ENCODE data around the gene SPRING1.

SPRING1 gene

GRCh38 chr12:116735951-116736599, 1.8 kb downstream of the SPRING1 start:
- H3K27ac Mint-ChIP-seq = peak overlapping the region in 1 of 3 experiments; percentile 26
- no peaks in the 10 kb centered on the region for H3K27me3 Mint-ChIP-seq (ENCODE audit: low read depth)
- peaks cover 25% of the 10 kb centered on the region for H3K4me1 Mint-ChIP-seq
- peak overlapping the region; percentile 95 to 99 (median 96) for H3K4me3 Mint-ChIP-seq
- no peaks in the 10 kb centered on the region for H3K9me3 Mint-ChIP-seq
- peaks cover 21% of the 10 kb centered on the region for H3K36me3 Mint-ChIP-seq (ENCODE audit: low read depth)
- no peak for TF ChIP-seq CTCF (IDR thresholded peaks at IDR 0.05; ENCODE audit: unreplicated experiment in 3 of 3)

- H3K27ac Mint-ChIP-seq = no peak overlapping the region
- no peaks in the 10 kb centered on the region for H3K9me3 Mint-ChIP-seq
- peaks cover 21% of the 10 kb centered on the region for H3K36me3 Mint-ChIP-seq (ENCODE audit: low read depth)
- peaks cover 25% of the 10 kb centered on the region for H3K4me1 Mint-ChIP-seq
- peak overlapping the region; percentile 76 to 99 (median 78) for H3K4me3 Mint-ChIP-seq
- no peak for TF ChIP-seq CTCF (IDR thresholded peaks at IDR 0.05; ENCODE audit: unreplicated experiment in 3 of 3)
- H3K27me3 Mint-ChIP-seq (ENCODE audit: low read depth) = no peaks in the 10 kb centered on the region
Observed at GRCh38 chr12:116735084-116735483, 2.8 kb downstream of the SPRING1 start.

GRCh38 chr12:116734156-116734768, 3.6 kb downstream of the SPRING1 start:
- Mint-ChIP-seq H3K36me3 (ENCODE audit: low read depth) (peaks cover 21% of the 10 kb centered on the region), H3K27me3 (ENCODE audit: low read depth) (no peaks in the 10 kb centered on the region), H3K4me1 (peaks cover 29% of the 10 kb centered on the region), H3K9me3 (no peaks in the 10 kb centered on the region), H3K27ac (no peak overlapping the region), H3K4me3 (peak overlapping the region; percentile 76 to 99 (median 78))
- TF ChIP-seq CTCF (IDR thresholded peaks at IDR 0.05; ENCODE audit: unreplicated experiment in 3 of 3) = no peak

GRCh38 chr12:116731801-116732200, 6.1 kb downstream of the SPRING1 start:
- H3K4me3 Mint-ChIP-seq = no peak overlapping the region
- no peak overlapping the region for H3K27ac Mint-ChIP-seq
- TF ChIP-seq CTCF (IDR thresholded peaks at IDR 0.05; ENCODE audit: unreplicated experiment in 3 of 3) = no peak
- peaks cover 24% of the 10 kb centered on the region for H3K36me3 Mint-ChIP-seq (ENCODE audit: low read depth)
- H3K9me3 Mint-ChIP-seq = no peaks in the 10 kb centered on the region
- peaks cover 43% of the 10 kb centered on the region for H3K4me1 Mint-ChIP-seq
- no peaks in the 10 kb centered on the region for H3K27me3 Mint-ChIP-seq (ENCODE audit: low read depth)

- peaks cover 30% of the 10 kb centered on the region for H3K4me1 Mint-ChIP-seq
- H3K27ac Mint-ChIP-seq = no peak overlapping the region
- no peak for TF ChIP-seq CTCF (IDR thresholded peaks at IDR 0.05; ENCODE audit: unreplicated experiment in 3 of 3)
- H3K9me3 Mint-ChIP-seq = no peaks in the 10 kb centered on the region
- no peak overlapping the region for H3K4me3 Mint-ChIP-seq
- peaks cover 8% of the 10 kb centered on the region for H3K36me3 Mint-ChIP-seq (ENCODE audit: low read depth)
- no peaks in the 10 kb centered on the region for H3K27me3 Mint-ChIP-seq (ENCODE audit: low read depth)
Observed at GRCh38 chr12:116727891-116728290, 10.0 kb downstream of the SPRING1 start.

GRCh38 chr12:116727261-116727660, 10.6 kb downstream of the SPRING1 start:
- no peaks in the 10 kb centered on the region for H3K27me3 Mint-ChIP-seq (ENCODE audit: low read depth)
- TF ChIP-seq CTCF (IDR thresholded peaks at IDR 0.05; ENCODE audit: unreplicated experiment in 3 of 3) = no peak
- peaks cover 36% of the 10 kb centered on the region for H3K4me1 Mint-ChIP-seq
- peaks cover 12% of the 10 kb centered on the region for H3K36me3 Mint-ChIP-seq (ENCODE audit: low read depth)
- H3K9me3 Mint-ChIP-seq = no peaks in the 10 kb centered on the region
- no peak overlapping the region for H3K27ac Mint-ChIP-seq
- H3K4me3 Mint-ChIP-seq = no peak overlapping the region
